Measurements from ENCODE around the gene VAT1L. TPM values are rescaled to one million over a fixed set of nuclear protein-coding genes. Genes with fewer than 3 reads are reported as not detected.

Gene VAT1L
- total and polyA plus RNA-seq, 10 donors: 0.02 to 0.23 (median 0.10) TPM; not detected in 4

- H3K27me3 ChIP-seq (replicated peaks in 1 of 7): no peaks in the 10 kb centered on the region
- no peak for DNase-seq
Measured at GRCh38 chr16:77873066-77873465, 84.7 kb downstream of the VAT1L start.

GRCh38 chr16:77874347-77874746 lies 86.0 kb downstream of the VAT1L start:
- Histone ChIP-seq H3K36me3 (no peaks in the 10 kb centered on the region), H3K4me3 (no peak overlapping the region), H3K4me1 (no peaks in the 10 kb centered on the region), H3K9me3 (no peaks in the 10 kb centered on the region), H3K27ac (no peak overlapping the region), H3K27me3 (replicated peaks in 1 of 7) (no peaks in the 10 kb centered on the region)
- no peak for TF ChIP-seq POLR2A (IDR thresholded peaks at IDR 0.05)
- intact Hi-C loops (cut with DNase I; ENCODE audit: low total_unique reads): no loop called here
- no peak for DNase-seq
- WGBS, 5 donors: 46 to 100% (median 68%) methylated on average over 1 of the region's 1 CpG

More at GRCh38 chr16:77873066-77873465, 84.7 kb downstream of the VAT1L start:
- no peaks in the 10 kb centered on the region for H3K36me3 ChIP-seq
- H3K4me1 ChIP-seq: no peaks in the 10 kb centered on the region
- TF ChIP-seq POLR2A (IDR thresholded peaks at IDR 0.05) (no peak), CTCF (IDR thresholded peaks at IDR 0.05 in 8 of 11, conservative IDR thresholded peaks at IDR 0.05 in 3 of 11) (no peak), POLR2AphosphoS5 (IDR thresholded peaks at IDR 0.05) (no peak)
- H3K4me3 ChIP-seq: no peak overlapping the region
- intact Hi-C loops (cut with DNase I; ENCODE audit: low total_unique reads): no loop called here
- H3K9me3 ChIP-seq: no peaks in the 10 kb centered on the region
- H3K27ac ChIP-seq: no peak overlapping the region
- 74 to 86% (median 82%) methylated on average over 3 of the region's 3 CpGs for WGBS, 5 donors

- H3K4me3 ChIP-seq: no peak overlapping the region
- no peaks in the 10 kb centered on the region for H3K27me3 ChIP-seq (replicated peaks in 1 of 7)
- WGBS, 5 donors: 71 to 86% (median 73%) methylated on average over 2 of the region's 2 CpGs
- no peaks in the 10 kb centered on the region for H3K36me3 ChIP-seq
- H3K4me1 ChIP-seq: no peaks in the 10 kb centered on the region
- intact Hi-C loops (cut with DNase I; ENCODE audit: low total_unique reads): no loop called here
- H3K9me3 ChIP-seq: no peaks in the 10 kb centered on the region
- no peak overlapping the region for H3K27ac ChIP-seq
- DNase-seq: no peak
- no peak for TF ChIP-seq POLR2A (IDR thresholded peaks at IDR 0.05)
- TF ChIP-seq POLR2AphosphoS5 (IDR thresholded peaks at IDR 0.05): no peak
- no peak for TF ChIP-seq CTCF (IDR thresholded peaks at IDR 0.05 in 8 of 11, conservative IDR thresholded peaks at IDR 0.05 in 3 of 11)
Measured at GRCh38 chr16:77876776-77877175, 88.4 kb downstream of the VAT1L start.

GRCh38 chr16:77877712-77878347 lies 89.5 kb downstream of the VAT1L start:
- H3K27ac ChIP-seq: no peak overlapping the region
- intact Hi-C loops (cut with DNase I; ENCODE audit: low total_unique reads): no loop called here
- WGBS, 5 donors: 78 to 93% (median 81%) methylated on average over 7 of the region's 7 CpGs

GRCh38 chr16:77881355-77882030 lies 93.1 kb downstream of the VAT1L start:
- WGBS, 5 donors: 62 to 74% (median 73%) methylated on average over 2 of the region's 2 CpGs
- DNase-seq: no peak
- H3K4me1 ChIP-seq: no peaks in the 10 kb centered on the region
- no peak overlapping the region for H3K4me3 ChIP-seq
- H3K36me3 ChIP-seq: no peaks in the 10 kb centered on the region
- H3K27ac ChIP-seq: no peak overlapping the region
- H3K9me3 ChIP-seq: no peaks in the 10 kb centered on the region
- no peaks in the 10 kb centered on the region for H3K27me3 ChIP-seq (replicated peaks in 1 of 7)
- intact Hi-C loops (cut with DNase I; ENCODE audit: low total_unique reads): no loop called here
- TF ChIP-seq CTCF (IDR thresholded peaks at IDR 0.05 in 8 of 11, conservative IDR thresholded peaks at IDR 0.05 in 3 of 11) (no peak), POLR2AphosphoS5 (IDR thresholded peaks at IDR 0.05) (no peak), POLR2A (IDR thresholded peaks at IDR 0.05) (no peak)

More at GRCh38 chr16:77877712-77878347, 89.5 kb downstream of the VAT1L start:
- no peaks in the 10 kb centered on the region for H3K9me3 ChIP-seq
- H3K36me3 ChIP-seq: no peaks in the 10 kb centered on the region
- DNase-seq: no peak
- no peak overlapping the region for H3K4me3 ChIP-seq
- H3K27me3 ChIP-seq (replicated peaks in 1 of 7): no peaks in the 10 kb centered on the region
- TF ChIP-seq POLR2A (IDR thresholded peaks at IDR 0.05): no peak
- TF ChIP-seq POLR2AphosphoS5 (IDR thresholded peaks at IDR 0.05): no peak
- no peaks in the 10 kb centered on the region for H3K4me1 ChIP-seq

Measured in spleen (tissue), 11 donors.